ENCODE results near the gene TLCD1. TPM values are rescaled to one million over a fixed set of nuclear protein-coding genes. Genes with fewer than 3 reads are reported as not detected.

TLCD1 gene
- total RNA-seq, 1 experiment from 2014 or later = 7.1 TPM

- no peaks in the 10 kb centered on the region for H3K79me2 ChIP-seq (ENCODE audit: low read length)
- no peaks in the 10 kb centered on the region for H3K27me3 ChIP-seq (ENCODE audit: low read length)
- H3K36me3 ChIP-seq (ENCODE audit: low read depth, low read length) = peaks cover 29% of the 10 kb centered on the region
- no peak overlapping the region for H3K4me3 ChIP-seq (ENCODE audit: low read length)
- no peaks in the 10 kb centered on the region for H3K9me3 ChIP-seq (ENCODE audit: low read length)
- ATAC-seq (no peak), DNase-seq (no peak)
- TF ChIP-seq CTCF (conservative IDR thresholded peaks at IDR 0.05; ENCODE audit: low read depth, low read length) (no peak), EZH2 (IDR thresholded peaks at IDR 0.05; ENCODE audit: low read length, unreplicated experiment) (no peak), EZH2phosphoT487 (IDR thresholded peaks at IDR 0.05; ENCODE audit: borderline replicate concordance, low read length) (no peak)
- H3K9me2 ChIP-seq (replicated peaks; ENCODE audit: low read length) = no peaks in the 10 kb centered on the region
- intact Hi-C loops (cut with micrococcal nuclease) = no loop called here
- ChIA-PET POLR2A (ENCODE audit: unreplicated experiment) (no interaction called here), CTCF (no interaction called here)
- H3K9ac ChIP-seq (ENCODE audit: low read length) = no peak overlapping the region
- H4K20me1 ChIP-seq (ENCODE audit: low read length) = no peaks in the 10 kb centered on the region
- H2AFZ ChIP-seq (ENCODE audit: low read length) = no peak overlapping the region
- H3K4me1 ChIP-seq (ENCODE audit: insufficient read depth, low read length) = no peaks in the 10 kb centered on the region
- no peaks in the 10 kb centered on the region for H3F3A ChIP-seq (ENCODE audit: low read length, unreplicated experiment)
- no peak overlapping the region for H3K4me2 ChIP-seq (ENCODE audit: low read length)
- no peak overlapping the region for H3K27ac ChIP-seq (ENCODE audit: low read length)
- no TSS peak for BruUV-seq (replicated peaks)
Measured at GRCh38 chr17:28700830-28701492, 25.1 kb downstream of the TLCD1 start.

GRCh38 chr17:28700278-28700677 is 25.8 kb downstream of the TLCD1 start:
- no peak for TF ChIP-seq EZH2phosphoT487 (IDR thresholded peaks at IDR 0.05; ENCODE audit: borderline replicate concordance, low read length)
- no peak for TF ChIP-seq CTCF (conservative IDR thresholded peaks at IDR 0.05; ENCODE audit: low read depth, low read length)
- no peak for TF ChIP-seq EZH2 (IDR thresholded peaks at IDR 0.05; ENCODE audit: low read length, unreplicated experiment)
- BruUV-seq (replicated peaks) = no TSS peak
- Histone ChIP-seq H3K4me1 (ENCODE audit: insufficient read depth, low read length) (no peaks in the 10 kb centered on the region), H3K4me3 (ENCODE audit: low read length) (no peak overlapping the region), H3K36me3 (ENCODE audit: low read depth, low read length) (peaks cover 31% of the 10 kb centered on the region), H3K4me2 (ENCODE audit: low read length) (no peak overlapping the region), H3K9ac (ENCODE audit: low read length) (no peak overlapping the region), H3K9me2 (replicated peaks; ENCODE audit: low read length) (no peaks in the 10 kb centered on the region), H3K9me3 (ENCODE audit: low read length) (no peaks in the 10 kb centered on the region), H3K27me3 (ENCODE audit: low read length) (no peaks in the 10 kb centered on the region), H2AFZ (ENCODE audit: low read length) (no peak overlapping the region), H3K79me2 (ENCODE audit: low read length) (no peaks in the 10 kb centered on the region), H4K20me1 (ENCODE audit: low read length) (no peaks in the 10 kb centered on the region), H3K27ac (ENCODE audit: low read length) (no peak overlapping the region), H3F3A (ENCODE audit: low read length, unreplicated experiment) (no peaks in the 10 kb centered on the region)
- DNase-seq = no peak
- no peak for ATAC-seq
- intact Hi-C loops (cut with micrococcal nuclease) = no loop called here
- CTCF ChIA-PET = no interaction called here
- POLR2A ChIA-PET (ENCODE audit: unreplicated experiment) = no interaction called here

GRCh38 chr17:28698253-28698941 is 27.6 kb downstream of the TLCD1 start:
- H3K27ac ChIP-seq (ENCODE audit: low read length) = no peak overlapping the region

More at GRCh38 chr17:28698253-28698941, 27.6 kb downstream of the TLCD1 start:
- intact Hi-C loops (cut with micrococcal nuclease) = no loop called here
- H3K9me3 ChIP-seq (ENCODE audit: low read length) = no peaks in the 10 kb centered on the region
- no peaks in the 10 kb centered on the region for H3F3A ChIP-seq (ENCODE audit: low read length, unreplicated experiment)
- CTCF ChIA-PET = no interaction called here
- H2AFZ ChIP-seq (ENCODE audit: low read length) = no peak overlapping the region
- no peak overlapping the region for H3K4me3 ChIP-seq (ENCODE audit: low read length)
- ATAC-seq (no peak), DNase-seq (no peak)
- H3K36me3 ChIP-seq (ENCODE audit: low read depth, low read length) = peaks cover 43% of the 10 kb centered on the region
- no peaks in the 10 kb centered on the region for H3K9me2 ChIP-seq (replicated peaks; ENCODE audit: low read length)
- H3K4me2 ChIP-seq (ENCODE audit: low read length) = no peak overlapping the region
- no TSS peak for BruUV-seq (replicated peaks)
- H3K79me2 ChIP-seq (ENCODE audit: low read length) = no peaks in the 10 kb centered on the region
- no peaks in the 10 kb centered on the region for H3K27me3 ChIP-seq (ENCODE audit: low read length)
- H4K20me1 ChIP-seq (ENCODE audit: low read length) = no peaks in the 10 kb centered on the region
- TF ChIP-seq EZH2phosphoT487 (IDR thresholded peaks at IDR 0.05; ENCODE audit: borderline replicate concordance, low read length) (no peak), CTCF (conservative IDR thresholded peaks at IDR 0.05; ENCODE audit: low read depth, low read length) (no peak), EZH2 (IDR thresholded peaks at IDR 0.05; ENCODE audit: low read length, unreplicated experiment) (no peak)
- POLR2A ChIA-PET (ENCODE audit: unreplicated experiment) = no interaction called here
- no peaks in the 10 kb centered on the region for H3K4me1 ChIP-seq (ENCODE audit: insufficient read depth, low read length)
- H3K9ac ChIP-seq (ENCODE audit: low read length) = no peak overlapping the region

All from PC-3 (cell line).